Type B pancreatic cell (in vitro differentiated cells): ENCODE data around the gene EIF4G1. TPM values are rescaled to one million over a fixed set of nuclear protein-coding genes. Genes with fewer than 3 reads are reported as not detected.

Source experiments
- DNase-seq: peaks from one replicate; pipeline ENCODE4 v3.0.0; 2021; ENCODE audit warnings: mixed read lengths; ENCODE audit not compliant: unreplicated experiment; ENCODE audit errors: extremely low spot score
- H3K27ac Mint-ChIP-seq: 2 replicates; pipeline ENCODE4 v1.8.0; 2021; ENCODE audit warnings: mild to moderate bottlenecking, mixed read lengths
- H3K27me3 Mint-ChIP-seq: 2 replicates; pipeline ENCODE4 v1.8.0; 2021; ENCODE audit warnings: mixed read lengths
- H3K36me3 Mint-ChIP-seq: 2 replicates; pipeline ENCODE4 v1.8.0; 2021; ENCODE audit warnings: mixed read lengths
- H3K4me1 Mint-ChIP-seq: one replicate; pipeline ENCODE4 v1.8.0; 2021; ENCODE audit warnings: mixed read lengths; ENCODE audit not compliant: unreplicated experiment
- H3K4me3 Mint-ChIP-seq: 2 replicates; pipeline ENCODE4 v1.8.0; 2021; ENCODE audit warnings: mild to moderate bottlenecking, mixed read lengths
- H3K9me3 Mint-ChIP-seq: 2 replicates; pipeline ENCODE4 v1.8.0; 2021; ENCODE audit warnings: mixed read lengths
- total RNA-seq: library from RNA; stranded (reverse); gene quantifications from 2 replicates; pipeline ENCODE4 v1.2.1, GENCODE V29; 2021; ENCODE audit warnings: low replicate concordance
- TF ChIP-seq, protein P1 (sequence below): fragments of 200-600 bp; sonication (generic); conservative IDR thresholded peaks from 2 replicates; pipeline ENCODE4 v1.5.0; 2021; ENCODE audit warnings: antibody characterized with exemption, mild to moderate bottlenecking

EIF4G1 gene
- total RNA-seq, 1 donor from 2014 or later, result 371 TPM

GRCh38 chr3:184308744-184309143, 5.7 kb upstream of the EIF4G1 start:
- TF ChIP-seq, protein P1, sequence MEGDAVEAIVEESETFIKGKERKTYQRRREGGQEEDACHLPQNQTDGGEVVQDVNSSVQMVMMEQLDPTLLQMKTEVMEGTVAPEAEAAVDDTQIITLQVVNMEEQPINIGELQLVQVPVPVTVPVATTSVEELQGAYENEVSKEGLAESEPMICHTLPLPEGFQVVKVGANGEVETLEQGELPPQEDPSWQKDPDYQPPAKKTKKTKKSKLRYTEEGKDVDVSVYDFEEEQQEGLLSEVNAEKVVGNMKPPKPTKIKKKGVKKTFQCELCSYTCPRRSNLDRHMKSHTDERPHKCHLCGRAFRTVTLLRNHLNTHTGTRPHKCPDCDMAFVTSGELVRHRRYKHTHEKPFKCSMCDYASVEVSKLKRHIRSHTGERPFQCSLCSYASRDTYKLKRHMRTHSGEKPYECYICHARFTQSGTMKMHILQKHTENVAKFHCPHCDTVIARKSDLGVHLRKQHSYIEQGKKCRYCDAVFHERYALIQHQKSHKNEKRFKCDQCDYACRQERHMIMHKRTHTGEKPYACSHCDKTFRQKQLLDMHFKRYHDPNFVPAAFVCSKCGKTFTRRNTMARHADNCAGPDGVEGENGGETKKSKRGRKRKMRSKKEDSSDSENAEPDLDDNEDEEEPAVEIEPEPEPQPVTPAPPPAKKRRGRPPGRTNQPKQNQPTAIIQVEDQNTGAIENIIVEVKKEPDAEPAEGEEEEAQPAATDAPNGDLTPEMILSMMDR, result peak; percentile 25
- Mint-ChIP-seq H3K4me3 (no peak overlapping the region), H3K36me3 (peaks cover 32% of the 10 kb centered on the region)

GRCh38 chr3:184311633-184312032, 2.8 kb upstream of the EIF4G1 start:
- Mint-ChIP-seq H3K9me3 (no peaks in the 10 kb centered on the region), H3K4me3 (peak overlapping the region; percentile 64), H3K27ac (peak overlapping the region; percentile 9), H3K4me1 (peaks cover 8% of the 10 kb centered on the region), H3K36me3 (peaks cover 16% of the 10 kb centered on the region), H3K27me3 (no peaks in the 10 kb centered on the region)
- no peak for DNase-seq
- TF ChIP-seq, protein P1, result no peak

More at GRCh38 chr3:184308744-184309143, 5.7 kb upstream of the EIF4G1 start:
- DNase-seq, result no peak
- no peaks in the 10 kb centered on the region for H3K27me3 Mint-ChIP-seq
- peak overlapping the region; percentile 22 for H3K27ac Mint-ChIP-seq
- no peaks in the 10 kb centered on the region for H3K4me1 Mint-ChIP-seq
- no peaks in the 10 kb centered on the region for H3K9me3 Mint-ChIP-seq

DNA sequence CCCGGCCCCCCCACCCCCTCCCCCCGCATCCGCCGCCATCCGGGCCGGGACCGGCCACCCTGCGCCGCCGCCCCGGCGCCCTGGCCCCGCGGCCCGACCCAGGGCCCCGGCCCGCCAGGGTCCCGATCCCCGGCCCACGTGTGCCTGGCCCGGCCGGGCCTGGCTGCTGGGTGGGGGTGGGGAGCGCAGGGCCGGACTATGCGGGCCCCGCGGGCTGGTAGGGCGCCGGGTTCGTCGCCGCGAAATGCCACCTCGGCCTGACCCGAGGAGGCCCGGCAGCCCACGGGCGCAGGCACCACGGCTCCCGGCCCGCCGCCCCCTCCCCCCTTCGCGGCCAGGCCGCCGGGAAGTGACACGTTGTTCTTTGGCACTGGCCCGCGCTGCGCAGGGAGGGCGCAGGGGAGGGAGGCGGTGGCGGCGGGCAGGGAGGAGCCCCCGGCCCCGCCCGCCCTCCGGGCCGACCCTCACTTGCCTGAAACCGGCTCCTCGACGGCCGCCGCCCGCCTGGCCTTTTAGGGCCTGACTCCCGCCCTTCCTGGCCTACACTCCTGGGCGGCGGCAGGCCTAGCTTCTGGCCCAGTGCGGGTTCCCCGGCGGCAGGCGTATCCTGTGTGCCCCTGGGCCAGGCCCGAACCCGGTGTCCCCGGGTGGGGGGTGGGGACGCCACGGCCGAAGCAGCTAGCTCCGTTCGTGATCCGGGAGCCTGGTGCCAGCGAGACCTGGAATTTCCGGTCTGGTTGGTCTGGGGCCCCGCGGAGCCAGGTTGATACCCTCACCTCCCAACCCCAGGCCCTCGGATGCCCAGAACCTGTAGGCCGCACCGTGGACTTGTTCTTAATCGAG, 515 bp downstream of the EIF4G1 start:
- peak; percentile 80 for DNase-seq
- no peaks in the 10 kb centered on the region for H3K27me3 Mint-ChIP-seq
- H3K4me1 Mint-ChIP-seq, result peaks cover 27% of the 10 kb centered on the region
- H3K9me3 Mint-ChIP-seq, result no peaks in the 10 kb centered on the region
- TF ChIP-seq, protein P1, result no peak
- H3K36me3 Mint-ChIP-seq, result peaks cover 19% of the 10 kb centered on the region
- peak overlapping the region; percentile 88 for H3K27ac Mint-ChIP-seq
- H3K4me3 Mint-ChIP-seq, result peak overlapping the region; percentile 90

- Mint-ChIP-seq H3K36me3 (peaks cover 17% of the 10 kb centered on the region), H3K27me3 (no peaks in the 10 kb centered on the region), H3K9me3 (no peaks in the 10 kb centered on the region), H3K27ac (peak overlapping the region; percentile 88), H3K4me1 (peaks cover 27% of the 10 kb centered on the region), H3K4me3 (peak overlapping the region; percentile 86)
- no peak for DNase-seq
- TF ChIP-seq, protein P1, result no peak
Measured at GRCh38 chr3:184315543-184315867, 1.1 kb downstream of the EIF4G1 start.

DNA sequence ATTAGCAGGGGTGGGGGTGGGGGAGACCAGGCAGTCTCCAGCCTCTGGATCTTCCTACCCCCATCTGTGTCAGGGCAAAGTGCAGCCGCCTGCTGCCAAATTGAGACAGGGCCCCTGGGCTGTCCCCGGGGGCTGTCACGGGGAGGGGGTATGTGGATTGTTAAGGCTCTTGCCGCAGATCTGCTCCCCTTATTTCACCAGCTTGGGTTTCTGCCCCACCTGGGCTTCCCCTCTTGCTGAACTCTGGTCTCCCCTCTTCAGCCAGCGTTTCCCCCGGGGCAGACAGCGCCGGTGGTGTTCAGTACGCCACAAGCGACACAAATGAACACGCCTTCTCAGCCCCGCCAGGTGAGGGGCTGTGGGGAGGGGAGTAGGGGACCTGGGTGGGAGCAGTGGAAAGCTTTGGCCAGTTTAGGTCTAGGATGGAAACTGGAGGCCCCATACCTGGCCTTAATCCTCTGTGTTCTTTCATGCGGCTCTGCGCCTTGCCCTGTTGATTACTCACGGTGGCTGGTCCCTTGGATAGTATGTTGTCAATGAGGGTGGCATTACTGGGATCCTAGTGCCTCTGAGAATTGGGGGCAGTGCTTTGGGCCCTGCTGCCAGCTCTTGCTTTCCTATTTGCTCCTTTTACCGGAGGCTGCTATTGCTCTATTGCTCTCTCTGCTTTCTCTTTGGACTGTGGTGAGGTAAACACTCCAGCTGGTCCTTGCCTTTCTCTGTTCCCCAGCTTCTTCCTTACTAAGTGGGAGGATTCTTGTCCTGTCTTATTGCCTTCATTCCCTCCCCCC, 1.7 kb downstream of the EIF4G1 start:
- Mint-ChIP-seq H3K4me3 (peak overlapping the region; percentile 86), H3K27me3 (no peaks in the 10 kb centered on the region), H3K4me1 (peaks cover 27% of the 10 kb centered on the region), H3K27ac (peak overlapping the region; percentile 88), H3K36me3 (peaks cover 22% of the 10 kb centered on the region), H3K9me3 (no peaks in the 10 kb centered on the region)
- TF ChIP-seq, protein P1, result no peak
- no peak for DNase-seq
